HG03558 (cell line): Measurements from ENCODE around the gene TMEM209.
A peak's percentile ranks its signal among the peaks of the same experiment; 100 is the strongest.
"Not testable (repeated sequence)": the region's sequence is repeated elsewhere in the genome, so short reads cannot be mapped to it uniquely, and the experiment has no call there.

ENCODE experiments used
- ATAC-seq: cut with Tn5 transposase; IDR thresholded peaks from one replicate; pipeline ENCODE4 v1.9.1; 2021; ENCODE audit warnings: moderate number of reproducible peaks; ENCODE audit not compliant: unreplicated experiment; ENCODE audit errors: extremely low read depth

Gene TMEM209

DNA sequence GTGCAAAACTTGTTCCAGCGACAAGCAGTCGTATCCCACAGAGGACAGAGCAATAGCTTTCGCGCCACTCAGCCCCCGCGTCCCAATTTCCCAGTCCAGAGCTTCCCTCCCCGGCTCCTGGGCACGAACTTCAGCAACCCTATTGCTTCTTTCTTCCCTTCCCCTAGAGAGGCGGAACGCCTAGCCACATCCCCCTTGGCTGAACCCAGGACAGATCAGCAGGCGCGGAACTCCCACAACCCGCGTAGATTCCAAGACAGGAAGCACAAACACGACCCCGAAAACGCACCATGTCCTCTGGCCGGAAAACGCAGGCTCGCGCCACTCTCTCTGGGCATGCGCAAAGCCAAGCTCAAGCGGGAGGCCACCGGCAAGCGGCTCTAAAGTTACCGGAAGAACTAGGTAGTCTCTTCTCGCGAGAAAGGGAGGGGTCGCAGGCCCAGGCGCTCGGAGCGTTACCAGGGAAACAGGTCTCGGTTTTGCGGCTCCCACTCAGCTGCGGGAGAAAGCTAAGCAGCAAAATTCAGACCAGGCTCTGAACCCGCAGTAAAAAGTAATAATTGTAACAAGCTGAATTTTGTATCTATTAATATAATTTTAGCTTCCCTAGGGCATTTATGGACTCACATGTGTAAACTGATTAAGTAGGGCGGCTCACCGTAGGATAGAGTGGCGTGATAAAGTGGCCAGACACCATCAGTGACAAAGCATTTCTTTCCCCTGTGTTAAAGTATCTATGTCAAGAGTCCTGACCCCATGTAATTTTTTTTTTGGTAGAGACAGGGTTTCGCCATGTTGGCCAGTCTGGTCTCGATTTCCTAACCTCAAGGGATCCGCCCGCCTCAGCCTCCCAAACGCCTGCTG is at the start of gene TMEM209:
Gene TMEM209 (minus strand): TSS at position 323 of the 864 bp plus-strand sequence. CDS start 31 bp downstream, at position 292.
- ATAC-seq: peak; percentile 93

GRCh38 chr7:130254555-130254954 is 49.3 kb upstream of the TMEM209 start:
- ATAC-seq: no peak

DNA sequence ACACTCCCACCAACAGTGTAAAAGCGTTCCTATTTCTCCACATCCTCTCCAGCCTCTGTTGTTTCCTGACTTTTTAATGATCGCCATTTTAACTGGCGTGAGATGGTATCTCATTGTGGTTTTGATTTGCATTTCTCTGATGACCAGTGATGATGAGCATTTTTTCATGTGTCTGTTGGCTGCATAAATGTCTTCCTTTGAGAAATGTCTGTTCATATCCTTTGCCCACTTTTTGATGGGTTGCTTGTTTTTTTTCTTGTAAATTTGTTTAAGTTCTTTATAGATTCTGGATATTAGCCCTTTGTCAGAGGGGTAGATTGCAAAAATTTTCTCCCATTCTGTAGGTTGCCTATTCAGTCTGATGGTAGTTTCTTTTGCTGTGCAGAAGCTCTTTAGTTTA is 44.4 kb upstream of the TMEM209 start:
- not testable (repeated sequence) for ATAC-seq

GRCh38 chr7:130248842-130249241 is 43.6 kb upstream of the TMEM209 start:
- not testable (repeated sequence) for ATAC-seq

DNA sequence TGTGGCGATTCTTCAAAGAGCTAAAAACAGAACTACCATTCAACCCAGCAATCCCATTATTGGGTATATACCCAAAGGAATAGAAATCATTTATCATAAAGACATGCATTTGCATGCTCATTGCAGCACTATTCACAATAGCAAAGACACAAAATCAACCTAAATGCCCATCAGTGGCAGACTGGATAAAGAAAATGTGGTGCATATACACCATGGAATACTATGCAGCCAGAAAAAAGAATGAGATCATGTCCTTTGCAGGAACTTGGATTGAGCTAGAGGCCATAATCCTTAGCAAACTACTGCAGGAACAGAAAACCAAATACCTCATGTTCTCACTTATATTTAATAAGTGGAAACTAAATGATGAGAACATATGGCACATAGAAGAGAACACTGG is 41.3 kb upstream of the TMEM209 start:
- ATAC-seq: not testable (repeated sequence)

GRCh38 chr7:130243486-130243885 is 38.3 kb upstream of the TMEM209 start:
- ATAC-seq: not testable (repeated sequence)

DNA sequence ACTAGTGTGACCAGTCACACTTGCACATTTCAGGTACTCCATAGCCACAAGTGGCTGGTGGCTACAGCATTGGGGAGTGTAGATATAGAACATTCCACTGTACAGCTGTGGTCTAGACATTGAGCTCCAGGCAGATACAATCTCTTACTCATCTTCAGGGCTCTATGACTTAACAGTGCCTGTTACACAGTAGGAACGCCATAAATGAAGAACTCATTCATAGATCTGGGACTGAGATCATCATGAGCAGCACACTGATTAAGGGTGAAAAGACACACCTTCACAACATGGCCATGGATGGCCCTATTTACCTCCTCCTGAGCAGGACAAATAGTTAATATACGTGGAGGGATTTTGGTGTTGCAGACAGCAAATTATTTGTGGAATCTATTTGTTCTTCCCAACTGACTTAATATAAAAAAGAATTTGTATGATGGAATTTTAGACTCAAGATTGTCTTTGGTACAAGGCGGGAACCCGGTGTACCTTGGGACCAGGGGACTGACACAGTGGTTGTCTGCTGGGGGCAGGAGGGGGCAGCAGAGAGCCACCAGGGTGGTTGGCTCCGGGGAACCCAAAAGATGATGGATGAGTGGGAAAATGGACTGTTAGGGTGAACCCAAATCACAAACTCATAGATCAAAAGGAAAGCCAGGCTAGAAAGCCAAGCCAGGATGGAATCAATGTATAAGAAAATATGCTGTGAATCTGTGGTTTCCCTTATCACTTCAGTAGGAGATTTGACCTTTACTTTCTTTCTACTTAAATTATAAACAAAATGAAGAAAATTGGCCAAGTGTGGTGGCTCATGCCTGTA is 37.2 kb upstream of the TMEM209 start:
- no peak for ATAC-seq

DNA sequence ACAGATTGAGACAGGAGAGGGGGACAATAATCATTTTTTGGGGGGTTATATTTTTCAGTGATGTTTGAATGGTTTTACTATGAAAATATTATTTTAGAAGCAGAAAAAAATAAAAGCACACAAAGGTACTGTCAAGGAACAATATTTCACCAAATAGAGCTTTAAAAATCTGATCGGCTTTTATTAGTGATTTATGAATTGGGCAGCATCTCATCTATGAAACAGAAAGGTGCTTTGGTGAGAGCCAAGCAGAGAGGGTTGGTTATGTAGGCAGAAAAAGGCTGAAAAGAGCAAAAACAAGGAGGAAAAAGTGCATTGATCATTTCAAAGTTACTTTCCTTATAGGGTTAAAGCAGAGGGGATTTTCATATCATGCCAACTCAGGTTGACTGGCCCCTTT is 35.0 kb upstream of the TMEM209 start:
- no peak for ATAC-seq

DNA sequence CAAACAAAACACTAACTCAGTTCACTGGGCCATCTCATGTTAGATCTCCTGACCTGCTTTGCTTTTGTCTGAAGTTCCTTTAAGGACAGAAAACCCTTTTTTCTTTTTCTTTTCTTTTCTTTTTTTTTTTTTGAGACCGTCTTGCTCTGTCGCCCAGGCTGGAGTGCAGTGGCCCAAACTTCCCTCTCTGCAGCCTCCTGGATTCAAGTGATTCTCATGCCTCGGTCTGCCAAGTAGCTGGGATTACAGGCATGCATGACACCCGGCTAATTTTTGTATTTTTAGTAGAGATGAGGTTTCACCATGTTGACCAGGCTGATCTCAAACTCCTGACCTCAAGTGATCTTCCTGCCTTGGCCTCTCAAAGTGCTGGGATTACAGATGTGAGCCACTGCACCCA is 31.2 kb upstream of the TMEM209 start:
- ATAC-seq: not testable (repeated sequence)

GRCh38 chr7:130234078-130234477 is 28.9 kb upstream of the TMEM209 start:
- ATAC-seq: no peak

DNA sequence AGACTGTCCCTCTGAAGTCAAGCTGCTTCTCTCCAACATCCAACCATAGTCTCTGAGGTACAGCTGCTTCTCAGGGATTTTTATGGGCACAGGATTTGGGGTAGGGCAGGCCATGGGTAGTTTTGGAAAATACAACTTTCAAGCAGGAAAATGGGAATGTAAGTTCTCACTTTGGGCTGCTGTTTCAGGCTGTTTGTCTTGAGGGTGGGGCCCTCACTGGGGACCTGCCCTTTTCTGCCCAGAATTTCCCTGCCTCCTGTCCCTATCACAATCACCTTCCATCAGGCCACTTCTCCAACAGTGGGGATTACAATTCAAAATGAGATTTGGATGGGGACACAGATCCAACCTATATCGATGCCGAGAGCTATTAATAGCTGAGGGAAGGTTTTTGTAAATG is 27.0 kb upstream of the TMEM209 start:
- ATAC-seq: no peak

GRCh38 chr7:130231792-130232191 is 26.6 kb upstream of the TMEM209 start:
- no peak for ATAC-seq

GRCh38 chr7:130229981-130230380 is 24.8 kb upstream of the TMEM209 start:
- not testable (repeated sequence) for ATAC-seq

DNA sequence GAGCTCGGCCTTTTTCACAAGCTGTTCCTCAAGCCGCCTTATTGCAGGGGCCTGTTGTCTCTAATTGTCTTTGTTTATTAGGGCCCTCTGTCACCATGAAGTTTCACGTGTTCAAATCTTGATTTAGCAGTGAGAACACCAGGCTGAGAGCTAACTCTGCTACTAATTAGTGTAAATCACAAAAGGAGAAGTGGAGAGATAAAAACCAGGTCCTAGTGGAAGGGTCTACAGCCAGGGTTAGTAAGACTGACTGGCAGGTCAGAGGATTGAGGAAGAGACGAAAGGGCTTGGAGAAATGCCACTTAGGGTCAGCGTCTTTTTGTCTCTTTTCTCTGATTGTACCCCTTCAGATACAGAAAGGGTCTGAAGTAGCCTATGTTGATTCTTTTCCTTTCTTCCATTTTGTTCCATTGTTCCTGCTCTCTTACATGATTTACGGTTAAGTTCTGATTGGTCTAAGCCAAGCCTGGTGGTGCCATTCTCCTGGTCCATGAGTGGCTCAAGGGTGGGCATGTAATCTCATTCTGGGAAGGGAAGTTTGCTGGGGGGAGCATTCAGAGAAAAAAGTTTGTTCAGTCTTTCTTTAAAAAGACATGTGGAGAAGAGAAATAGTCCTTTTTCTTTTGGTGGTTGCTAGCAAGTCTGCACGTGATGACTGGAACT is 23.8 kb upstream of the TMEM209 start:
- ATAC-seq: no peak

DNA sequence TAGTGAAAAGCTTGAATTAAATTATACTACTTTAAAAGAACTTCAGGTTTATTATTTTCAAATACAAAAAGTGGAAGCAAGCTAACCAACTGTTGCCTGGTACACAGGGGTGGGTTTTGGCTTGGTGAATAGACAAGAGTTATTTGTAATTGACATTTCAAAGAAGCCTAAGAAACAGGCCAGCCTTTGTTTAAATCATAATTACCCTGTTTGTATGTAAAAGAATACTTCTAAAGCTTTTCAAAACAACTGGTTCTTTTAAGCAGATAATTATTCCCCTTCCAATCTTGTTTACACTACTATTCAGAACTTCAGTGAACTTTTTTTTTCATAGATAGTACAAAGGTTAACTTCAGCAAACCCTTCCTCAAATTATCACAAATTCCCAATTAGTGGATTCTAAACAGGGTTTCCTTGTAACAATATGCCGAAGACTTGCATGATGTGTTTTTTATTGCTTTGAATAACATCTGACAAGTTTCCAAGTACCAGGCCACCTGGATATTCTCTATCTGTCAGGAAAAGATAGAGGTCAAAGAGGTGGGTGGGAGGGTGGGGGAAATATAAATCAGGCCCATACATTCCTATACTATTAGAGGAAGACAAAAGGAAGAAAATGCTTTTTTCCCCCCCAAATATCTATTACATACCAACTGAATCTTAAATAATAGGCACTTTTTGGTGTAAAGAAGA is 22.8 kb upstream of the TMEM209 start:
- ATAC-seq: no peak

DNA sequence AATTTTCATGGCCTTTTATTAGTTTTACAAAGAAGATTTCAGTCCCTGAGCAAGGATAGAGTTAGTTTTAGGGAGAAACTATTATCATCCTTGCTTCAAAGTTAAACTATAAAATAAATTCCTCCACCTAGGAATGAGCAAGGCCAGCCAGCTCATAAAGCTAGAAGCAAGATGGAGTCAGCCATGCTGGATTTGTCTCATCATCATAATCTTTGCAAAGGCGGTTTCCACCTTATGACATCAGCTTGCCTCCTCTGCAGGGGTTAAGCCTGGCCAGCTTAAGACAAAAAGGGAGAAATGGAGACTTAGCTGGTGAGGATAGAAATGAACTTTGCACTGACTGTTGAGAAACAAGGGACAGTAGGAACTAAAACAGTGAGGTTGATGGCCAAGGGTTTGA is 21.1 kb upstream of the TMEM209 start:
- ATAC-seq: no peak

DNA sequence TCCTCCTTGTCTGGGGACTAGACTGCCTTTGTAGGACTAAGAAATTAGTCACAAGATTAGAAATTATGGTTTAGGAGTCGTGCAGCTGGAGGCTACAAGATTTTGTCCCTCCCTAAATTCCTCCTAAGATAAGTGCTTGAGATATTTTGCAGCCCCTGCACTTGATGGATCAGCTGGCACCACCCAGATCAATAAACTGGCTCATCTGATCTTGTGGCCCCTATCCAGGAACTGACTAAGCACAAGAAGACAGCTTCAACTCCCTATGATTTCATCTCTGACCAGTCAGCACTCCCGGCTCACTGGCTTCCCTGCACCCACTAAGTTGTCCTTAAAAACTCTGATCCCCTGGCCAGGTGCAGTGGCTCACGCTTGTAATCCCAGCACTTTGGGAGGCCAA is 19.7 kb upstream of the TMEM209 start:
- ATAC-seq: not testable (repeated sequence)

DNA sequence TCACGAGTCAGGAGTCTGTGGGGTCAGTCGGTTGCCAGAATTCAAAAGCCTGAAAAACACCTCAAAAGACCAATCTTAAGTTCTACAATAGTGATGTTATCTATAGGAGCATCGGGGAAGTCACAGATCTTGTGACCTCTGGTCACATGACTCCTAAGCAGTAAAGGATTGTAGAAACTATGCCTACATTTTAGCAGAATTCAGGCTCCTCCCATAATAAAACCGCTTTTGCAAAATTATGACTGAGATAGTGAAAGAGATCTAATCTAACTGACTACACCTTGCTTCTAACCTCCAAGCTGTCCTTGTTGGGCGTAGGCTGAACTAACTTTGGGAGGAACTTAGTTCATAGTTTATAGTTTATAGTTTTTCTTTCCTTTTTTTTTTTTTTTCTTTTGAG is 19.0 kb upstream of the TMEM209 start:
- ATAC-seq: no peak

DNA sequence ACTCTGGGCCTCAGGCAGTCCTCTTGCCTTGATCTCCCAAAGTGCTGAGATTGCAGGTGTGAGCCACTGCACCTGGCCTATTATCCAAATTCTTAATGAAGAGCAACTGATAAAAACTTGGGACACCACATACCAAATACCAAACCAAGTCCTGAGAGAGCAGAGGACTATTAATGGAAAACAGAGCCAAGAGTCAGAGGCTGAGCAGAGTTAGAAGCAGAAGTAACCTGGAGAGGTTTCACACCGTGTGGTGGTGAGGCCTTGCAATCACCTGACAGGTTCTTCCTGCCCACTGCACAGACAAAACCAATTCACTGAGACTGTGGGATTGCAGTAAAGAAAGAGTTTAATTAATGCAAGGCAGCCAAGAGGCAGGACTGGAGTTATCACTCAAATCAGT is 18.4 kb upstream of the TMEM209 start:
- ATAC-seq: no peak

DNA sequence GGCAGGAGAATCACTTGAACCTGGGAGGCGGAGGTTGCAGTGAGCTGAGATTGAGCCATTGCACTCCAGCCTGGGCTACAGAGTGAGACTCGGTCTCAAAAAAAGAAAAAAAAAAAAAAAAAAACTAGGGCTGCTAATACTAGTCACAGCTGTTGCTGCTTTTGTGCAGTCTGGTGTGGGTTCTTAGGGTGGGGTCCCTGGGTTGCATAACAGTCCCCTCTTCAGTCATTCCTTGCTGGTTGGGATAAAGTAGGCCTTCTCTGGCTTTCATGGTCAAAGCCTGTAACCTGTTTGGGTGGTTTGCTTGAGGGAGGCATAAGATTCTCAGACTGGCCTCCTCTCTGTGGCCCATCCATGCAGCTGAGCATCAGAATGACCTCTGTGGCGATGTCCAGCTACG is 16.5 kb upstream of the TMEM209 start:
- ATAC-seq: no peak
